Gastrocnemius medialis (tissue), 4 donors: Measurements from ENCODE around the gene CSTF1.

Experiments
- POLR2A ChIP-seq, 2 donors: fragments of 450-650 bp; IDR thresholded peaks; one replicate each; pipeline ENCODE4 v1.6.1; 2017; ENCODE audit warnings: antibody characterized with exemption in 2 of 2, mild to moderate bottlenecking in 2 of 2, moderate library complexity in 2 of 2
- TF ChIP-seq, protein P1 (sequence below), 5 experiments: fragments of 450-650 bp in 3 of 5; fragments of 200-600 bp in 2 of 5; sonication (generic) in 2 of 5; IDR thresholded peaks in 4 of 5; conservative IDR thresholded peaks in 1 of 5; 1 replicate in 4 of 5; 2 replicates in 1 of 5; pipeline ENCODE4 v1.5.1; 2016 to 2019; ENCODE audit warnings: antibody characterized with exemption in 5 of 5, mild to moderate bottlenecking in 3 of 5, moderate library complexity in 3 of 5

- TF ChIP-seq, protein P1, sequence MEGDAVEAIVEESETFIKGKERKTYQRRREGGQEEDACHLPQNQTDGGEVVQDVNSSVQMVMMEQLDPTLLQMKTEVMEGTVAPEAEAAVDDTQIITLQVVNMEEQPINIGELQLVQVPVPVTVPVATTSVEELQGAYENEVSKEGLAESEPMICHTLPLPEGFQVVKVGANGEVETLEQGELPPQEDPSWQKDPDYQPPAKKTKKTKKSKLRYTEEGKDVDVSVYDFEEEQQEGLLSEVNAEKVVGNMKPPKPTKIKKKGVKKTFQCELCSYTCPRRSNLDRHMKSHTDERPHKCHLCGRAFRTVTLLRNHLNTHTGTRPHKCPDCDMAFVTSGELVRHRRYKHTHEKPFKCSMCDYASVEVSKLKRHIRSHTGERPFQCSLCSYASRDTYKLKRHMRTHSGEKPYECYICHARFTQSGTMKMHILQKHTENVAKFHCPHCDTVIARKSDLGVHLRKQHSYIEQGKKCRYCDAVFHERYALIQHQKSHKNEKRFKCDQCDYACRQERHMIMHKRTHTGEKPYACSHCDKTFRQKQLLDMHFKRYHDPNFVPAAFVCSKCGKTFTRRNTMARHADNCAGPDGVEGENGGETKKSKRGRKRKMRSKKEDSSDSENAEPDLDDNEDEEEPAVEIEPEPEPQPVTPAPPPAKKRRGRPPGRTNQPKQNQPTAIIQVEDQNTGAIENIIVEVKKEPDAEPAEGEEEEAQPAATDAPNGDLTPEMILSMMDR (IDR thresholded peaks at IDR 0.05 in 4 of 5, conservative IDR thresholded peaks at IDR 0.05 in 1 of 5), result no peak
- no peak for TF ChIP-seq POLR2A (IDR thresholded peaks at IDR 0.05)
These were observed 17.1 kb downstream of the CSTF1 start for GRCh38 chr20:56409521-56409920.
